Neural progenitor cell (in vitro differentiated cells): ENCODE data around the gene SPACA9. TPM values are rescaled to one million over a fixed set of nuclear protein-coding genes. Genes with fewer than 3 reads are reported as not detected.

ENCODE experiments used
- DNase-seq: peaks from one replicate; pipeline ENCODE4 v3.0.0-alpha.2; 2016; ENCODE audit warnings: low spot score
- H2AFZ ChIP-seq: fragments of 200-600 bp; sonication (generic); replicated peaks from 2 replicates; pipeline ENCODE4 v1.6.1; 2016; ENCODE audit warnings: antibody characterized with exemption
- H3F3A ChIP-seq: fragments of 200-600 bp; sonication (generic); 2 replicates; pipeline ENCODE4 v1.6.1; 2016; ENCODE audit warnings: antibody characterized with exemption, low read depth
- H3K27ac ChIP-seq: fragments of 200-600 bp; sonication (generic); 2 replicates; pipeline ENCODE4 v1.5.1; 2016; ENCODE audit warnings: mild to moderate bottlenecking
- H3K27me3 ChIP-seq: fragments of 200-600 bp; sonication (generic); 2 replicates; pipeline ENCODE4 v1.6.1; 2016; ENCODE audit warnings: mild to moderate bottlenecking, moderate library complexity
- H3K36me3 ChIP-seq: fragments of 200-600 bp; sonication (generic); 2 replicates; pipeline ENCODE4 v1.5.1; 2016
- H3K4me1 ChIP-seq: fragments of 200-600 bp; sonication (generic); 2 replicates; pipeline ENCODE4 v1.6.1; 2016; ENCODE audit warnings: mixed run types
- H3K4me2 ChIP-seq: fragments of 200-600 bp; sonication (generic); 2 replicates; pipeline ENCODE4 v1.6.1; 2016
- H3K4me3 ChIP-seq: fragments of 200-600 bp; sonication (generic); 2 replicates; pipeline ENCODE4 v1.5.1; 2016
- H3K79me2 ChIP-seq: fragments of 200-600 bp; sonication (generic); 2 replicates; pipeline ENCODE4 v1.6.1; 2016; ENCODE audit warnings: low read depth
- H3K9ac ChIP-seq: fragments of 200-600 bp; sonication (generic); 2 replicates; pipeline ENCODE4 v1.6.1; 2016
- H3K9me3 ChIP-seq: fragments of 200-600 bp; sonication (generic); 2 replicates; pipeline ENCODE4 v1.5.1; 2016; ENCODE audit warnings: low read depth
- H4K20me1 ChIP-seq: fragments of 200-600 bp; sonication (generic); 2 replicates; pipeline ENCODE4 v1.6.1; 2016; ENCODE audit warnings: low read depth
- H3K27ac Mint-ChIP-seq: 3 replicates; pipeline ENCODE4 v1.8.0; 2021; ENCODE audit warnings: mixed read lengths
- H3K27me3 Mint-ChIP-seq: 2 replicates; pipeline ENCODE4 v1.8.0; 2022; ENCODE audit warnings: low read depth, mild to moderate bottlenecking, inconsistent platforms, moderate library complexity, mixed read lengths; ENCODE audit not compliant: insufficient read depth
- H3K36me3 Mint-ChIP-seq: 3 replicates; pipeline ENCODE4 v1.8.0; 2021; ENCODE audit warnings: mixed read lengths
- H3K4me1 Mint-ChIP-seq: 3 replicates; pipeline ENCODE4 v1.8.0; 2021; ENCODE audit warnings: mixed read lengths
- H3K4me3 Mint-ChIP-seq: 3 replicates; pipeline ENCODE4 v1.8.0; 2021; ENCODE audit warnings: mild to moderate bottlenecking, moderate library complexity, mixed read lengths
- H3K9me3 Mint-ChIP-seq: 3 replicates; pipeline ENCODE4 v1.8.0; 2020; ENCODE audit warnings: mixed read lengths
- EZH2 ChIP-seq: fragments of 200-600 bp; sonication (generic); IDR thresholded peaks from 2 replicates; pipeline ENCODE4 v1.6.1; 2017; ENCODE audit warnings: antibody characterized with exemption, mild to moderate bottlenecking, moderate library complexity
- EZH2phosphoT487 ChIP-seq: fragments of 200-600 bp; sonication (generic); IDR thresholded peaks from 2 replicates; pipeline ENCODE4 v1.6.1; 2017; ENCODE audit warnings: antibody characterized with exemption
- total RNA-seq: library from RNA; depleted of rRNA; stranded (reverse); fragments of >200 nt; gene quantifications from 2 replicates; pipeline ENCODE4 v1.2.3, GENCODE V29; 2015; ENCODE audit warnings: low replicate concordance
- TF ChIP-seq, protein P1 (sequence below): fragments of 200-600 bp; sonication (generic); IDR thresholded peaks from 2 replicates; pipeline ENCODE4 v1.5.1; 2017; ENCODE audit warnings: antibody characterized with exemption, mild to moderate bottlenecking

The SPACA9 gene
- total RNA-seq, 1 donor from 2014 or later: 1.9 TPM

DNA sequence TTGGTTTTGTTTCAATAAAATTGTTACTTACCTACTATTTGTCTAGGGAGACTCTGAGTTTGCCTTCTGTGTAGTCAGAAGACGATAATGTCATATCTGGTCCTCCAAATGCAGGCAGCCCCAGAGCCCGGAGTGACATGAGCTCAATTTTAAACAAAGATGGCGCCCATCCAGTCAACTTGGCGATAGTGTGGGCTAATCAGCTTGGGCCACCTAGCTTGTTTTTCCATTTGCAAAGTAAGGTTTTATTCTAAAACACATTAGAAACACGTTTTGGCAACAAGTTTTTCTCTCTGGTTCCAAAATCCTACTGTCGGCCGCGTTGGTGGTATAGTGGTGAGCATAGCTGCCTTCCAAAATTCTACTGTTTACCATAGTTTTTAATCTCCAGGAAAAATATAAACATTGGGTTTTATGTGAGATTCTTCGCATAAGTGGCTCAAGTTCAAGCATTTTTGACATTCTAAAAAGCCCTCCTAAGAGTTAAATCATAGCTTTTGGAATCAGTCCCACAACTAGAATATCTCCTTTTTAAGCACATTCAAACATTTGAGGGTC is 52.6 kb downstream of the SPACA9 start:
- DNase-seq: no peak
- Histone ChIP-seq H3K27ac (no peak overlapping the region), H3K9me3 (no peaks in the 10 kb centered on the region), H3F3A (no peaks in the 10 kb centered on the region), H3K4me1 (no peaks in the 10 kb centered on the region), H3K27me3 (no peaks in the 10 kb centered on the region), H3K4me3 (no peak overlapping the region), H3K79me2 (no peaks in the 10 kb centered on the region), H3K4me2 (no peak overlapping the region), H3K36me3 (no peaks in the 10 kb centered on the region), H2AFZ (no peak overlapping the region), H3K9ac (no peak overlapping the region), H4K20me1 (no peaks in the 10 kb centered on the region)
- Mint-ChIP-seq H3K4me3 (no peak overlapping the region), H3K4me1 (no peaks in the 10 kb centered on the region), H3K9me3 (no peaks in the 10 kb centered on the region), H3K36me3 (peaks cover 19% of the 10 kb centered on the region), H3K27me3 (no peaks in the 10 kb centered on the region), H3K27ac (no peak overlapping the region)
- TF ChIP-seq EZH2phosphoT487 (no peak), EZH2 (no peak)
- TF ChIP-seq, protein P1, sequence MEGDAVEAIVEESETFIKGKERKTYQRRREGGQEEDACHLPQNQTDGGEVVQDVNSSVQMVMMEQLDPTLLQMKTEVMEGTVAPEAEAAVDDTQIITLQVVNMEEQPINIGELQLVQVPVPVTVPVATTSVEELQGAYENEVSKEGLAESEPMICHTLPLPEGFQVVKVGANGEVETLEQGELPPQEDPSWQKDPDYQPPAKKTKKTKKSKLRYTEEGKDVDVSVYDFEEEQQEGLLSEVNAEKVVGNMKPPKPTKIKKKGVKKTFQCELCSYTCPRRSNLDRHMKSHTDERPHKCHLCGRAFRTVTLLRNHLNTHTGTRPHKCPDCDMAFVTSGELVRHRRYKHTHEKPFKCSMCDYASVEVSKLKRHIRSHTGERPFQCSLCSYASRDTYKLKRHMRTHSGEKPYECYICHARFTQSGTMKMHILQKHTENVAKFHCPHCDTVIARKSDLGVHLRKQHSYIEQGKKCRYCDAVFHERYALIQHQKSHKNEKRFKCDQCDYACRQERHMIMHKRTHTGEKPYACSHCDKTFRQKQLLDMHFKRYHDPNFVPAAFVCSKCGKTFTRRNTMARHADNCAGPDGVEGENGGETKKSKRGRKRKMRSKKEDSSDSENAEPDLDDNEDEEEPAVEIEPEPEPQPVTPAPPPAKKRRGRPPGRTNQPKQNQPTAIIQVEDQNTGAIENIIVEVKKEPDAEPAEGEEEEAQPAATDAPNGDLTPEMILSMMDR: no peak

DNA sequence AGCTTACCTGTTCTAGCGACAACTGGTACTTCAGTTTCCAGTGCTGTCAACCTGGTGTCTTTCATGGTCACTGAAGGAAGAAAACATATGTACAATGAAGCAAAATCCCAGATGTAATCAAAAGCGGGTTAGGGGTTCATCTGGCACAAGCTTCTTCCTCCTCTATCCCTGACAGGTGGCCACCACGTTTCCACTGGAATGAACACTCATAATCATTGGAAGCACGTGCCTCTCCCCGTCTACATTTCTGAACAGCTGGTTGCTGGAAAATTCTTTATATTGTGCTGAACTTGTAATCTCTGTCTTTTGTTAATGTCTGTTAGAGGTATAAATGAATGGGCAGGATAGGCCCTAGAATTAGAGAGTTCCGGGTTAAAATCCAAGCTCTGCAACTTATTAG is 56.3 kb downstream of the SPACA9 start:
- H3K27me3 Mint-ChIP-seq: no peaks in the 10 kb centered on the region
- Histone ChIP-seq H3K36me3 (no peaks in the 10 kb centered on the region), H3K4me3 (no peak overlapping the region), H3K9ac (no peak overlapping the region), H3K4me2 (no peak overlapping the region), H3K27ac (no peak overlapping the region), H3K27me3 (no peaks in the 10 kb centered on the region), H4K20me1 (peaks cover 11% of the 10 kb centered on the region), H3K4me1 (no peaks in the 10 kb centered on the region), H3F3A (no peaks in the 10 kb centered on the region), H3K9me3 (no peaks in the 10 kb centered on the region), H2AFZ (no peak overlapping the region), H3K79me2 (peaks cover 23% of the 10 kb centered on the region)
- TF ChIP-seq EZH2phosphoT487: no peak
- no peak for TF ChIP-seq EZH2
- TF ChIP-seq, protein P1: no peak
- DNase-seq: no peak
- no peaks in the 10 kb centered on the region for H3K9me3 Mint-ChIP-seq
- H3K27ac Mint-ChIP-seq: no peak overlapping the region
- H3K4me1 Mint-ChIP-seq: no peaks in the 10 kb centered on the region
- no peak overlapping the region for H3K4me3 Mint-ChIP-seq
- peaks cover 10% of the 10 kb centered on the region for H3K36me3 Mint-ChIP-seq

DNA sequence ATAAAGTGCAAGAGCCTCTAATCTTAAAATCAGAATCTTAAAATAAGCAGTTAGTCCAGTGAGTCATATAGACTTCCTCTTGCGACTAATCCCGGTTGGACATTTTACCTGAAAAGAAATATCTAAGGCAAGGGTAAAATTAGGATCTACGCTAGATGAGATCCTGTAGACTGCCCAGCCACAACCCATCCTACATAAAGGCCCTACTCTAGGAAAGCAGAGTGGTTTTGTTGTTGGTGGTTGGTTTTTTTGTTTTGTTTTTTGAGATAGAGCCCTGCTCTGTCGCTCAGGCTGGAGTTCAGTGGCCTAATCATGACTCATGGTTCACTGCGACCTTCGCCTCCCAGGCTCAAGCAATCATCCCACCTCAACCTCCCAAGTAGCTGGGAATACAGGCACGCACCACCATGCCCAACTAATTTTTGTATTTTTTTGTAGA is 58.8 kb downstream of the SPACA9 start:
- Histone ChIP-seq H3F3A (no peaks in the 10 kb centered on the region), H3K36me3 (no peaks in the 10 kb centered on the region), H2AFZ (no peak overlapping the region), H3K27ac (no peak overlapping the region), H3K4me1 (no peaks in the 10 kb centered on the region), H3K9ac (no peak overlapping the region), H3K4me2 (no peak overlapping the region), H3K27me3 (no peaks in the 10 kb centered on the region), H3K9me3 (no peaks in the 10 kb centered on the region), H4K20me1 (peaks cover 23% of the 10 kb centered on the region), H3K4me3 (no peak overlapping the region), H3K79me2 (peaks cover 48% of the 10 kb centered on the region)
- no peak for DNase-seq
- no peak overlapping the region for H3K27ac Mint-ChIP-seq
- H3K36me3 Mint-ChIP-seq: peaks cover 3% of the 10 kb centered on the region
- H3K4me1 Mint-ChIP-seq: peaks cover 4% of the 10 kb centered on the region
- TF ChIP-seq, protein P1: no peak
- TF ChIP-seq EZH2 (no peak), EZH2phosphoT487 (no peak)
- H3K9me3 Mint-ChIP-seq: no peaks in the 10 kb centered on the region
- no peaks in the 10 kb centered on the region for H3K27me3 Mint-ChIP-seq
- H3K4me3 Mint-ChIP-seq: no peak overlapping the region
